Esophagus squamous epithelium (tissue), 5 donors: ENCODE data around the gene UTP25. TPM values are rescaled to one million over a fixed set of nuclear protein-coding genes. Genes with fewer than 3 reads are reported as not detected.

ENCODE experiments used
- DNase-seq: peaks from one replicate; lab custom pipeline; 2025; lab: John Stamatoyannopoulos, UW
- H3K27ac ChIP-seq, 4 donors: fragments of 200-600 bp; sonication (generic); one replicate each; pipeline ENCODE4 v1.5.1; 2016 to 2019; ENCODE audit warnings: mild to moderate bottlenecking in 1 of 4
- H3K27me3 ChIP-seq, 4 donors: fragments of 200-600 bp; sonication (generic); 1 replicate in 3 of 4; 2 replicates in 1 of 4; pipeline versions ENCODE4 v1.5.1 to v1.6.0; 2017 to 2021; ENCODE audit warnings: antibody characterized with exemption in 1 of 4
- H3K36me3 ChIP-seq, 3 donors: fragments of 200-600 bp; sonication (generic); one replicate each; pipeline ENCODE4 v1.5.1; 2016 to 2019
- H3K4me1 ChIP-seq, 3 donors: fragments of 200-600 bp; sonication (generic); one replicate each; pipeline ENCODE4 v1.5.1; 2017 to 2019
- H3K4me3 ChIP-seq, 4 donors: fragments of 200-600 bp; sonication (generic); 1 replicate in 3 of 4; 2 replicates in 1 of 4; pipeline ENCODE4 v1.5.1; 2016 to 2019; ENCODE audit warnings: mild to moderate bottlenecking in 2 of 4, moderate library complexity in 1 of 4
- H3K9me3 ChIP-seq, 3 donors: fragments of 200-600 bp; sonication (generic); one replicate each; pipeline ENCODE4 v1.5.1; 2016 to 2019
- CTCF ChIP-seq, 6 experiments: fragments of 450-650 bp in 4 of 6; fragments of 200-600 bp in 2 of 6; sonication (generic) in 2 of 6; IDR thresholded peaks; one replicate each; pipeline ENCODE4 v1.5.1; 2016 to 2019; ENCODE audit warnings: antibody characterized with exemption in 6 of 6, mild to moderate bottlenecking in 4 of 6, moderate library complexity in 4 of 6
- POLR2A ChIP-seq, 4 donors: fragments of 450-650 bp; IDR thresholded peaks; one replicate each; pipeline ENCODE4 v1.6.1; 2017; ENCODE audit warnings: antibody characterized with exemption in 4 of 4, mild to moderate bottlenecking in 4 of 4, moderate library complexity in 3 of 4
- WGBS, 2 donors: methylation state at CpG; one replicate each; pipeline ENCODE4 v1.1.5; 2018; 5-methylcytosine and 5-hydroxymethylcytosine counted together
- intact Hi-C: fragments of 100-400 bp; cut with DNase I; formaldehyde crosslinking; loops from one replicate; pipeline ENCODE4 v1.15.0; 2022
- total RNA-seq, 4 donors: library from RNA; depleted of rRNA; stranded (reverse); fragments of >200 nt; gene quantifications; one replicate each; pipeline ENCODE4 v1.1.0, GENCODE V29; 2016
- donor health status: DM: yes; HTN: yes; CAD: no.

The UTP25 gene
- 10 to 100 TPM in 1 of 4 donors, 1 to 10 TPM in 3; 3.9 to 13.5 (median 7.8) TPM for total RNA-seq

GRCh38 chr1:209827384-209828262, at the start of gene UTP25:
TSS of gene UTP25 (plus strand) at chr1:209827972. CDS start at chr1:209828064, 92 bp downstream.
- intact Hi-C loops, result no loop called here
- peak; percentile 80 for DNase-seq
- H3K27ac ChIP-seq, result peak within 1 kb of the TSS; percentile 70 to 88 (median 86)
- peaks cover 0 to 69% (median 17%) of the 10 kb centered on the region in 3 donors for H3K4me1 ChIP-seq
- H3K4me3 ChIP-seq, result peak within 1 kb of the TSS; percentile 46 to 94 (median 84)
- peaks cover 0 to 6% (median 0%) of the 10 kb centered on the region in 4 donors for H3K27me3 ChIP-seq
- TF ChIP-seq CTCF (IDR thresholded peaks at IDR 0.05), result peak; percentile 52 to 85 (median 68)
- peak in 3 of 4 donors; percentile 23 to 72 (median 42) for TF ChIP-seq POLR2A (IDR thresholded peaks at IDR 0.05)
- no peaks in the 10 kb centered on the region for H3K9me3 ChIP-seq
- 21 to 34% methylated on average over 25 to 42 of the region's 51 CpGs for WGBS, 2 donors
- H3K36me3 ChIP-seq, result peaks cover 0 to 28% (median 4%) of the 10 kb centered on the region in 3 donors

GRCh38 chr1:209778102-209778501, 49.7 kb upstream of the UTP25 start:
- Histone ChIP-seq H3K4me3 (no peak overlapping the region), H3K4me1 (peaks cover 0 to 2% (median under 1%) of the 10 kb centered on the region in 3 donors), H3K9me3 (no peaks in the 10 kb centered on the region), H3K27ac (no peak overlapping the region), H3K36me3 (peaks cover 0 to 26% (median 0%) of the 10 kb centered on the region in 3 donors), H3K27me3 (no peaks in the 10 kb centered on the region)
- no peak for DNase-seq
- intact Hi-C loops, result no loop called here
- TF ChIP-seq POLR2A (IDR thresholded peaks at IDR 0.05) (no peak), CTCF (IDR thresholded peaks at IDR 0.05) (no peak)
- whole genome bisulfite sequencing, 2 donors, result 91 to 100% methylated on average over 1 of the region's 1 CpG

- WGBS, 2 donors, result 66 to 82% methylated on average over 4 of the region's 4 CpGs
- Histone ChIP-seq H3K27ac (no peak overlapping the region), H3K27me3 (no peaks in the 10 kb centered on the region), H3K9me3 (no peaks in the 10 kb centered on the region), H3K4me1 (peaks cover 8 to 19% (median 9%) of the 10 kb centered on the region in 3 donors), H3K4me3 (no peak overlapping the region), H3K36me3 (peaks cover 0 to 31% (median 0%) of the 10 kb centered on the region in 3 donors)
- no peak for TF ChIP-seq CTCF (IDR thresholded peaks at IDR 0.05)
- no peak for TF ChIP-seq POLR2A (IDR thresholded peaks at IDR 0.05)
- no peak for DNase-seq
- intact Hi-C loops, result no loop called here
Measured at GRCh38 chr1:209780268-209780667, 47.5 kb upstream of the UTP25 start.

- TF ChIP-seq CTCF (IDR thresholded peaks at IDR 0.05) (no peak), POLR2A (IDR thresholded peaks at IDR 0.05) (no peak)
- intact Hi-C loops, result no loop called here
- peak overlapping the region in 3 of 4 donors; percentile 65 to 78 (median 68) for H3K4me3 ChIP-seq
- DNase-seq, result no peak
- peak overlapping the region in 2 of 4 donors; percentile 92 to 94 for H3K27ac ChIP-seq
- no peaks in the 10 kb centered on the region for H3K27me3 ChIP-seq
- peaks cover 22 to 51% (median 26%) of the 10 kb centered on the region in 3 donors for H3K4me1 ChIP-seq
- H3K36me3 ChIP-seq, result peaks cover 0 to 56% (median 0%) of the 10 kb centered on the region in 3 donors
- WGBS, 2 donors, result 35 to 52% methylated on average over 4 to 5 of the region's 6 CpGs
- no peaks in the 10 kb centered on the region for H3K9me3 ChIP-seq
Measured at GRCh38 chr1:209783386-209783785, 44.4 kb upstream of the UTP25 start.
